Left ventricle myocardium inferior (tissue), 1 donor: Measurements from ENCODE around the gene KRT84. TPM values are rescaled to one million over a fixed set of nuclear protein-coding genes. Genes with fewer than 3 reads are reported as not detected.

Source experiments
- DNase-seq: peaks from one replicate; pipeline ENCODE4 v3.0.0-alpha.2; 2020
- H3K27ac ChIP-seq: fragments of 200-600 bp; replicated peaks from 2 replicates; pipeline ENCODE4 v1.8.0; 2021
- H3K27me3 ChIP-seq: fragments of 200-600 bp; 2 replicates; pipeline ENCODE4 v1.8.0; 2021; ENCODE audit warnings: low read depth
- H3K36me3 ChIP-seq: fragments of 200-600 bp; 2 replicates; pipeline ENCODE4 v1.8.0; 2021
- H3K4me1 ChIP-seq: fragments of 200-600 bp; 2 replicates; pipeline ENCODE4 v1.8.0; 2021
- H3K4me3 ChIP-seq: fragments of 200-600 bp; 2 replicates; pipeline ENCODE4 v1.8.0; 2021; ENCODE audit warnings: mild to moderate bottlenecking, moderate library complexity
- H3K9me3 ChIP-seq: fragments of 200-600 bp; replicated peaks from 2 replicates; pipeline ENCODE4 v1.8.0; 2021
- intact Hi-C: fragments of 100-400 bp; cut with micrococcal nuclease; formaldehyde crosslinking; loops from one replicate; pipeline ENCODE4 v1.11.0; 2022
- total RNA-seq: library from RNA; stranded (reverse); fragmentation: NEBNext Ultra II Directional; extraction: Animal tissue kit (Norgen Biotek cat#: 25700); gene quantifications from one replicate; pipeline ENCODE4 v1.2.1, GENCODE V29; 2021
- TF ChIP-seq, protein P1 (sequence below): fragments of 200-600 bp; IDR thresholded peaks from 2 replicates; pipeline ENCODE4 v1.8.0; 2021; ENCODE audit warnings: antibody characterized with exemption, mild to moderate bottlenecking, borderline replicate concordance
- donor health status: DM: no; HTN: yes; CAD: no; lungs with severe emphysema.

The KRT84 gene
- total RNA-seq, 1 donor from 2014 or later, result not detected

GRCh38 chr12:52368508-52368907 lies 16.9 kb downstream of the KRT84 start:
- H3K27me3 ChIP-seq, result peaks cover 68% of the 10 kb centered on the region
- TF ChIP-seq, protein P1, sequence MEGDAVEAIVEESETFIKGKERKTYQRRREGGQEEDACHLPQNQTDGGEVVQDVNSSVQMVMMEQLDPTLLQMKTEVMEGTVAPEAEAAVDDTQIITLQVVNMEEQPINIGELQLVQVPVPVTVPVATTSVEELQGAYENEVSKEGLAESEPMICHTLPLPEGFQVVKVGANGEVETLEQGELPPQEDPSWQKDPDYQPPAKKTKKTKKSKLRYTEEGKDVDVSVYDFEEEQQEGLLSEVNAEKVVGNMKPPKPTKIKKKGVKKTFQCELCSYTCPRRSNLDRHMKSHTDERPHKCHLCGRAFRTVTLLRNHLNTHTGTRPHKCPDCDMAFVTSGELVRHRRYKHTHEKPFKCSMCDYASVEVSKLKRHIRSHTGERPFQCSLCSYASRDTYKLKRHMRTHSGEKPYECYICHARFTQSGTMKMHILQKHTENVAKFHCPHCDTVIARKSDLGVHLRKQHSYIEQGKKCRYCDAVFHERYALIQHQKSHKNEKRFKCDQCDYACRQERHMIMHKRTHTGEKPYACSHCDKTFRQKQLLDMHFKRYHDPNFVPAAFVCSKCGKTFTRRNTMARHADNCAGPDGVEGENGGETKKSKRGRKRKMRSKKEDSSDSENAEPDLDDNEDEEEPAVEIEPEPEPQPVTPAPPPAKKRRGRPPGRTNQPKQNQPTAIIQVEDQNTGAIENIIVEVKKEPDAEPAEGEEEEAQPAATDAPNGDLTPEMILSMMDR, result no peak
- no peak for DNase-seq
- intact Hi-C loops, result no loop called here
- H3K27ac ChIP-seq, result no peak overlapping the region
- H3K4me1 ChIP-seq, result peaks cover 4% of the 10 kb centered on the region
- no peak overlapping the region for H3K4me3 ChIP-seq
- no peaks in the 10 kb centered on the region for H3K36me3 ChIP-seq
- no peaks in the 10 kb centered on the region for H3K9me3 ChIP-seq

DNA sequence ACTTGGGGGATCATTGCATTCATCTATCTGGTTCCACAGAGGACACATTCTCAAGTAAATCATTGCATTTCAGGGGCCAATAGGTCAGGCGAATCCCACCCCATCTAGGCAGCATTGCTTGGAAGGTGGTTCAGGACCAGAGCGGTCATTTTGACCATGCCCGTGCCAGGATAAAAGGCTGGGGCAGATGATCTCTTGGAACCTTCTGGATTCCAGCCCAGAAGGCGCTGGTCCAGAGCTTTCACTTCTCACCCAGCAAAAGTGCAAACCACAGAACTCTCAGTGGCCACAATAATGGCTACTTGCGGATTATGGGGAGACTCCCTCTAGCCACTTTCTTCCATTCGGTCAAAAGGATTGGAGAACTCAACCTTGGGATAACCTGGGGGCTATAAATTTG lies 17.6 kb downstream of the KRT84 start:
- Histone ChIP-seq H3K4me1 (peaks cover 4% of the 10 kb centered on the region), H3K27me3 (peaks cover 75% of the 10 kb centered on the region), H3K4me3 (no peak overlapping the region), H3K9me3 (no peaks in the 10 kb centered on the region), H3K27ac (no peak overlapping the region), H3K36me3 (no peaks in the 10 kb centered on the region)
- no peak for DNase-seq
- intact Hi-C loops, result no loop called here
- TF ChIP-seq, protein P1, result no peak

- TF ChIP-seq, protein P1, result no peak
- H3K27me3 ChIP-seq, result peaks cover 83% of the 10 kb centered on the region
- no peaks in the 10 kb centered on the region for H3K4me1 ChIP-seq
- no peak for DNase-seq
- no peak within 1 kb of the TSS for H3K27ac ChIP-seq
- H3K36me3 ChIP-seq, result no peaks in the 10 kb centered on the region
- intact Hi-C loops, result no loop called here
- no peaks in the 10 kb centered on the region for H3K9me3 ChIP-seq
- H3K4me3 ChIP-seq, result no peak within 1 kb of the TSS
Measured at GRCh38 chr12:52366738-52367485, 18.5 kb downstream of the KRT84 start, which contains the start of gene KRT85. TSS of gene KRT85 (minus strand) at chr12:52367481. CDS start at chr12:52367405, 76 bp downstream.

DNA sequence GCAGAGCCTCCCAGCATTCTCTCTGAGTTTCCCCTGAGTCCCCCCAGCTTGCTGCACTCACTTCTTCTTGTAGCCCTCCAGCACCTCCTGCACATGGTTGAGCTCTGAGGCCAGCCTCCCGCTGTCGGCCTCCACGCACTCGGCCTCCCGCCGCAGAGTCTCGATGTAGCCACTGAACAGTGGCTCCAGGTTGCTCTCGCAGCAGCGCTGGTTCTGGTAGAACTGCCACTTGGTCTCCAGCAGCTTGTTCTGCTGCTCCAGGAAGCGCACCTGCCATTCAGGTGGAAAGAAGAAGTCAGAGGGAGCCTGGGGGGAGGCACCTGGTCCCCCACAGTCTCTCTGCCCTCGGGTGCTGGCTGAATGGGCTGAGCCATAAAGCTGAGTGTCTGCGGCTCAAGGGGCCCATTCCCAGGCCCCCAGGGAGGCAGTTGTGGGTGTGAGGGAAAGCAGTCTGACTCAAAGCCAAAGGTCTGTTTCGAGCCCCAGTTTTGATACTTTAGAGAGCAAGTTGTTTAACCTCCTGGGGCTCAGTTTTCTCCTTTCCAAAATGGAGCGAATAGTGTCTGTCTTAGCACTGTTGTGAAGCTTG lies 20.5 kb downstream of the KRT84 start:
- H3K27me3 ChIP-seq, result peaks cover 81% of the 10 kb centered on the region
- no peaks in the 10 kb centered on the region for H3K9me3 ChIP-seq
- H3K4me3 ChIP-seq, result no peak overlapping the region
- no peak for DNase-seq
- no peaks in the 10 kb centered on the region for H3K4me1 ChIP-seq
- intact Hi-C loops, result no loop called here
- no peaks in the 10 kb centered on the region for H3K36me3 ChIP-seq
- no peak overlapping the region for H3K27ac ChIP-seq
- TF ChIP-seq, protein P1, result no peak

DNA sequence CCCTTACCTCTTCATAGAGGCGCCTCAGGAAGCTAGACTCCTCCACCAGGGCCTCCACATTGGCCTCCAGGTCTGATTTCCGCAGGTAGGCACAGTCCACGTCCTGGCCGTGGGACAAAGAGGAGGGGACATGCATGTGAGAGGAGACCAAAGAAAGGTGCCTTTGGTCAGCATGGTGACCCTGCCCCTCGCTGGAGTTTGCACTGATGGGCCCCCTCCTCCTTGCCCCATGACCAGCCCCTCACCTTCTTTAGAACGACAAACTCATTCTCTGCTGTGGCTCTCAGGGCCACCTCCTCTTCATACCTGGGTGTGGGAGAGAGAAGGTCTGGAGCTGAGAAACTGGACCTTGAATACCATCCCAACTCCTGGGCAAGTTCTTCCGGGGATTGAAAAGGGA lies 21.4 kb downstream of the KRT84 start:
- H3K27me3 ChIP-seq, result peaks cover 72% of the 10 kb centered on the region
- intact Hi-C loops, result no loop called here

More for the DNA sequence above, 21.4 kb downstream of the KRT84 start:
- H3K36me3 ChIP-seq, result no peaks in the 10 kb centered on the region
- no peaks in the 10 kb centered on the region for H3K9me3 ChIP-seq
- TF ChIP-seq, protein P1, result no peak
- H3K27ac ChIP-seq, result no peak overlapping the region
- no peak for DNase-seq
- H3K4me1 ChIP-seq, result no peaks in the 10 kb centered on the region
- H3K4me3 ChIP-seq, result no peak overlapping the region
